HG02759 (cell line): Measurements from ENCODE around the gene ZNF546.
"Not testable (repeated sequence)": the region's sequence is repeated elsewhere in the genome, so short reads cannot be mapped to it uniquely, and the experiment has no call there.

ENCODE experiments used
- ATAC-seq: cut with Tn5 transposase; IDR thresholded peaks from one replicate; pipeline ENCODE4 v1.9.1; 2021; ENCODE audit warnings: mild to moderate bottlenecking, moderate library complexity; ENCODE audit not compliant: unreplicated experiment

The ZNF546 gene

GRCh38 chr19:39996811-39997637 lies at the start of gene ZNF546:
ZNF546 (plus strand) TSS chr19:39997060; CDS start chr19:39998327, 1,267 bp downstream.
- peak; percentile 87 for ATAC-seq

- ATAC-seq, result no peak
Observed at GRCh38 chr19:39949026-39949747, 47.7 kb upstream of the ZNF546 start.

GRCh38 chr19:39951065-39951650 lies 45.7 kb upstream of the ZNF546 start:
- no peak for ATAC-seq

DNA sequence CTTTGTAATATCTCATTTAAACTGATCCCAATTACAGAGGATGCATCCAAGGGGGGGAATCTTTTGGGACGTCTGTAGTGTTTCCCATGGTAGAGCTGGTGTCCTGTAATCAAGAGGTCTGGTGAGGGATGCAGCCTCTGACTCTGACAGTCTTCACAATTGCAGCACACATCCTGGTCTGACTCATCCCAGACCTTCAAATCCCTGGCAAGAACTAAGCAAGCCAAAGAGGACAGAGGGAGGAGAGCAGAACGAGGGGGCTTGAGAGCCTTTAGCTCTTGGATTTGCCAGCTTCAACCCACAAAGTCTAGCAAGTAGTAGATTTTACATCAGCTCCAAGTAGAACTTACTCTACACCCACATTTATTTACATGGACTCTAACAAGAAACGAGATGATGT lies 45.2 kb upstream of the ZNF546 start:
- ATAC-seq, result no peak

DNA sequence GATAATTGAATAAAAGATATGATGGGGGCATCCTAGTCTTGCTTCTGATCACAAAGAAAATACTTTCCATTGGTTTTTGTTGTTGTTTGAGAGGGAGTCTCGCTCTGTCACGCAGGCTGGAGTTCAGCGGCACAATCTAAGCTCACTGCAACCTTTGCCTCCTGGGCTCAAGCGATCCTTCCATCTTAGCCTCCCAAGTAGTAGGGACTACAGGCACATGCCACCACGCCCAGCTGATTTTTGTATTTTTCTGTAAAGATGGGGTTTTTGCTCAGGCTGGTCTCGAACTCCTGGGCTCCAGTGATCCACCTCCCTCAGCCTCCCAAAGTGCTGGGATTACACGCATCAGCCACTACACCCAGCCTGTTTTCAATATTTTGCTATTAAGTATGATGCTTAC lies 42.9 kb upstream of the ZNF546 start:
- ATAC-seq, result no peak

DNA sequence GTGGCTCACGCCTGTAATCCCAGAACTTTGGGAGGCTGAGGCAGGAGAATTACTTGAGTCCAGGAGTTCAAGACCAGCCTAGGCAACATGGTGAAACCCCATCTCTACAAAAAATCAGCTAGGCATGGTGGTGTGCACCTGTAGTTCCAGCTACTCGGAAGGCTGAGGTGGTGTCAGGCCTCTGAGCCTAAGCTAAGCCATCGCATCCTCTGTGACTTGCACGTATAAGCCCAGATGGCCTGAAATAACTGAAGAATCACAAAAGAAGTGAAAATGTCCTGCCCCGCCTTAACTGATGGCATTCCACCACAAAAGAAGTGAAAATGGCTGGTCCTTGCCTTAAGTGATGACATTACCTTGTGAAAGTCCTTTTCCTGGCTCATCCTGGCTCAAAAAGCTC lies 39.0 kb upstream of the ZNF546 start:
- ATAC-seq, result not testable (repeated sequence)

GRCh38 chr19:39958942-39959341 lies 37.9 kb upstream of the ZNF546 start:
- not testable (repeated sequence) for ATAC-seq

DNA sequence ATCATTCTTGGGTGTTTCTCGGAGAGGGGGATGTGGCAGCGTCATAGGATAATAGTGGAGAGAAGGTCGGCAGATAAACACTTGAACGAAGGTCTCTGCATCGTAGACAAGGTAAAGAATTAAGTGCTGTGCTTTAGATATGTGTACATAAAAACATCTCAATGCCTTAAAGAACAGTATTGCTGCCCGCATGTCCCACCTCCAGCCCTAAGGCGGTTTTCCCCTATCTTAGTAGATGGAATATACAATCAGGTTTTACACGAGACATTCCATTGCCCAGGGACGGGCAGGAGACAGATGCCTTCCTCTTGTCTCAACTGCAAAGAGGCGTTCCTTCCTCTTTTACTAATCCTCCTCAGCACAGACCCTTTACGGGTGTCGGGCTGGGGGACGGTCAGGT lies 37.5 kb upstream of the ZNF546 start:
- ATAC-seq, result not testable (repeated sequence)

DNA sequence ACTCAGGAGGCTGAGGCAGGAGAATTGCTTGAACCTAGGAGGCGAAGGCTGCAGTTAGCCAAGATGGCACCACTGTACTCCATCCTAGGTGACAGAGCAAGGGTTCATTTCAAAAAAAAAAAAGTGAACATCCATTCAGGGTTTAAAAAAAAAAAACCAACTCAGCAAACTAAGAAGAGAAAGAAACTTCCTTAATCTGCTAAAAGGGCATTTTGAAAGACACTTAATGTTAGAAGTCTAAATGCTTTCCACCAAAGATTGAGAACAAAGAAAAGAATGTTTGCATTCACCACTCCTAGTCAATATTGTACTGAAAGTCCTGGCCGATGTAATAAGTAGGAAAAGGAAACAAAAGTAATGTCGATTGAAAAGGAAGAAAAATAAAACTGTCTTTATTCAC lies 33.0 kb upstream of the ZNF546 start:
- no peak for ATAC-seq

DNA sequence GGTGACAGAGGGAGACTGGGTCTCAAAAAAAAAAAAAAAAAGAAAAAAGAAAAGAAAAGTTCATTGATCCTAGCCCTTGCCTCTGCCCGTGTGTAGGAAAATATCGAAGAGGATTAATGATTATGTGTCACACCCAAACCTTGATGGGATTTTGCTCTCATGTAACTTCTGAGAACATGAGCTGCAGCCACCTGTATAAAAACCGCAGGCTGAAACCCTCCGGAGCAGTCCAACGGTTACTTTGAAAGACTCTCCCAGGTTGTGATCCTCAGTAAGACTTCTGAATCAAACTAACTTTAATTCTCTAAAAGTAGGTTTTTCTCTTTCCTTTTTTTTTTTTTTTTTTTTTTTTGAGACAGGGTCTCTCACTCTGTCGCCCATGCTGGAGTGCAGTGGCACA lies 30.2 kb upstream of the ZNF546 start:
- no peak for ATAC-seq

DNA sequence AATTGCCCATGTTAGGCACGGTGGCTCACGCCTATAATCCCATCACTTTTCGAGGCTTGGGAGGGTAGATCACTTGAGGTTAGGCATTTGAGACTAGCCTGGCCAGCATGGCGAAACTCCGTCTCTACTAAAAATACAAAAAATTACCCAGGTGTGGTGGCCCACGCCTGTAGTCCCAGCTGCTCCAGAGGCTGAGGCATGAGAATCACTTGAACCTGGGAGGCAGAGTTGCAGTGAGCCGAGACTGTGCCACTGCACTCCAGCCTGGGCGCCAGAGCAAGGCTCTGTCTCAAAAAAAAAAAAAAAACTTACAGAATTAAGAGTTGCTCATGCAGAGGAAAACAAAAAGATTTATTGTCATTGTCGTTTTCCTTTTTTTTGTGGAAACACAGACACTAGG lies 29.3 kb upstream of the ZNF546 start:
- no peak for ATAC-seq

- no peak for ATAC-seq
Observed at GRCh38 chr19:39968789-39969188, 28.1 kb upstream of the ZNF546 start.

DNA sequence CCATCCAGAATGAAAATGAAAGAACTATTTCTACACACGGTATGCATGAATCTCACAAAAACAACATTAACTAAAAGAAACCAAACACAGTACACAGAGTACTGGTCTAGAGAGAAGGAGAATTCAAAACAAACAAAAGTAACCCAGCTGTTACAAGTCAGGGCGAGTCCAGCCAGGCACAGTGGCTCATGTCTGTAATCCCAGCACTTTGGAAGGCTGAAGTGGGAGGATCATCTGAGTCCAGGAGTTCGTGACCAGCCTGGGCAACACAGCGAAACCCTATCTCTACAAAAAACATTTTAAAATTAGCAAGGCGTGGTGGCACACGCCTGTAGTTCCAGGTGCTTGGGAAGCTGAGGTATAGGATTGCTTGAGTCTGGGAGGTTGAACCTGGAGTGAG lies 27.6 kb upstream of the ZNF546 start:
- no peak for ATAC-seq

- ATAC-seq, result no peak
Observed at GRCh38 chr19:39969681-39970424, 27.0 kb upstream of the ZNF546 start.

GRCh38 chr19:39970425-39970674 lies 26.5 kb upstream of the ZNF546 start:
- no peak for ATAC-seq

GRCh38 chr19:39970675-39971379 lies 26.0 kb upstream of the ZNF546 start, which contains the start of gene PSMC4:
PSMC4 (plus strand) TSS chr19:39971165; CDS start chr19:39971203, 38 bp downstream.
- ATAC-seq, result peak; percentile 96

DNA sequence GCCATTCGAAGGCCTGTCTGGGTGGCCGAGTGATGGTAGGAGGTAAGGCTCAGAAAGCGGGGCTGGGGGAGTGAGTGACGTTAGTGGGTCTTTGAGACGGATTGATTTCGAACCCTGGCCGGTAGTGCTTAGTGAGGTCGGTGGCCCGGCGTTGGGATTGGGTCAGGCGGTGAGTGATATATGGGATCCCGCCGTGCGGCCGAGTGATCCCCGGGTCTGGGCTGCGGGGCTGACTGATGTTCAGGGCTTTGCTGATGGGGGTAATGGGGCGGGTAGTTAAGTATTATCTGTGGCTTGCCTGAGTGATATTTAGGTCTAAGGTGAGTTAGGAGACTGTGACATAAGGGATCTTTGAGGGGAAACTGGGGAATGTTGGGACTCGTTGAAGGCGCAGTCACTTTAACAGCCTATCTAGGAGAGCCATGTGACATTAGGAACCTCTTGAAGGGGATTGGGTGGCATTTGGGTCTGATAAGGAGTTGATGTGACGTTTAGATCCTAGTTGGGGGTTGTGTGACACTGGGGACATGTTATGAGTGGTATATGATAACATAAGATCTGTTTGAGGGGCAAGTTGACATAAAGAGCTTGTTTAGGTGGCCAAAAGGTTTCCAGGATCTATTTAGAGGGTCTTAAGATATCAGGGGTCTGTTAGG lies 25.4 kb upstream of the ZNF546 start:
- ATAC-seq, result no peak

- ATAC-seq, result no peak
Observed at GRCh38 chr19:39974377-39975155, 22.3 kb upstream of the ZNF546 start.

DNA sequence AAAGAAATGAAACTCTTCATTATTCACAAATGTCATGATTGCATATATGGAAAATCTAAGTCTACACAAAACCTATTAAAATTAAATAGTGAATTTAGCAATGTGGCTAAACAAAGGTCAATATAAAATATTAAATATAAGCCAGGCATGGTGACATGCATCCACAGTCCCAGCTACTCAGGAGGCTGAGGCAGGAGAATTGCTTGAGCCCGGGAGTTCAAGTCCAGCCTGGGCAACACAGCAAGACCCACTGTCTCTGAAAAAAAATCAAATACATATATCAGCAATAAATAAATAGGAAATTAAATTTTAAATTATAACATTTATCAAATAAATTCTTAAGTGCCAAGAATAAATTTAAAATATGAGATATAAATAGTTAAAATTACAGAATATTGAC lies 14.0 kb upstream of the ZNF546 start:
- no peak for ATAC-seq
